ENCODE results near the gene LAMB4. TPM values are rescaled to one million over a fixed set of nuclear protein-coding genes. Genes with fewer than 3 reads are reported as not detected.
"Not testable (repeated sequence)": the region's sequence is repeated elsewhere in the genome, so short reads cannot be mapped to it uniquely, and the experiment has no call there.

LAMB4 gene
- total and polyA plus RNA-seq, 3 experiments from 2014 or later: not detected

DNA sequence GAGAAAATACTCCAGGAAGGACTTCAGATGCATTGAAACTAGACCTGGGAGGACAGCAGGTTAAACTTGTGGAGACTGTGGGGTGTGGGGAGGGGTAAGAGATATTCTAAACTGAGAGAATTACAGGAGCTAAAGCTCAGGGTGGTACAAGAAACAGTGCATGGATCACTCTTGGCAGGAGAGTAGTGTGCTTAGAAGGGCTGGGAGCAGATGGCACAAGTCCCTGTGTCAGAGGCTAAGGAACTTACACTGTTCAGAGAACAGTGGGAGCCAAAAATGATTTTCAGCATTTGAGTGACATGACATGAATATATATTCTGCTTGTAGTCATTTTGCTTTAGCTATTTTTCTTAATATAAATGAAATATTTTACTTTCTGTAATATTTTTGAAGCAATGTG lies 91.2 kb downstream of the LAMB4 start:
- ChIA-PET POLR2A (no interaction called here), CTCF (no interaction called here)
- no peak overlapping the region for H3K4me3 ChIP-seq (ENCODE audit: low read length)
- H3K36me3 ChIP-seq (ENCODE audit: insufficient read depth, low read length): no peaks in the 10 kb centered on the region
- Mint-ChIP-seq H3K27ac (no peak overlapping the region), H3K36me3 (no peaks in the 10 kb centered on the region), H3K4me1 (no peaks in the 10 kb centered on the region), H3K4me3 (no peak overlapping the region), H3K9me3 (peaks cover 0 to 2% (median 0%) of the 10 kb centered on the region in 5 donors), H3K27me3 (peaks cover 4 to 21% of the 10 kb centered on the region in 2 donors)
- DNase-seq: no peak
- no peaks in the 10 kb centered on the region for H3K9me3 ChIP-seq (ENCODE audit: low read length)
- H3K27me3 ChIP-seq (ENCODE audit: insufficient read depth, low read length, poor library complexity, severe bottlenecking): peaks cover 5% of the 10 kb centered on the region
- no peak overlapping the region for H3K27ac ChIP-seq (ENCODE audit: low read depth, low read length)
- no peaks in the 10 kb centered on the region for H3K4me1 ChIP-seq (ENCODE audit: insufficient read depth, low read length)

DNA sequence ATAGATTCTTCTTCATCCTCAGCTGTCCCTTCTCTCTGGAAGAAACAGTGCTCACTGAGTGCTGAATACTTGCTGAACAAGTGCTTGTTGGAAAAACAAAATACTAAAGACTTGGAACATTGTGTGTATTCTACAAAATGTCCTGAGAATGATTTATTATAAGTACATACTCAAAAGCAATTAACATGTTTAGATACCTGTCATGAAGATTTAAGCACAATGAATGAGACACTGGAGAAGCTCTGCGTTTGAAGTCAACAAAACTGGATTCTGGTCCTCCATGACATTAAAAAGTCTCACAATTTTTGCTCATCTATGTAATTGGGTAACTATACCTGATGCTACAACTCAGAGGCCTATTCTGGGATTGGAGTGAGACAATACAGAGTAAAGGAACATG lies 92.4 kb downstream of the LAMB4 start:
- no peaks in the 10 kb centered on the region for H3K4me1 ChIP-seq (ENCODE audit: insufficient read depth, low read length)
- Mint-ChIP-seq H3K27me3 (peaks cover 4 to 21% of the 10 kb centered on the region in 2 donors), H3K27ac (no peak overlapping the region), H3K4me3 (no peak overlapping the region), H3K36me3 (no peaks in the 10 kb centered on the region), H3K9me3 (peaks cover 0 to 2% (median 0%) of the 10 kb centered on the region in 5 donors), H3K4me1 (no peaks in the 10 kb centered on the region)
- H3K9me3 ChIP-seq (ENCODE audit: low read length): no peaks in the 10 kb centered on the region
- H3K4me3 ChIP-seq (ENCODE audit: low read length): no peak overlapping the region
- CTCF ChIA-PET: no interaction called here
- POLR2A ChIA-PET: no interaction called here
- peaks cover 5% of the 10 kb centered on the region for H3K27me3 ChIP-seq (ENCODE audit: insufficient read depth, low read length, poor library complexity, severe bottlenecking)
- H3K36me3 ChIP-seq (ENCODE audit: insufficient read depth, low read length): no peaks in the 10 kb centered on the region
- H3K27ac ChIP-seq (ENCODE audit: low read depth, low read length): no peak overlapping the region
- no peak for DNase-seq

DNA sequence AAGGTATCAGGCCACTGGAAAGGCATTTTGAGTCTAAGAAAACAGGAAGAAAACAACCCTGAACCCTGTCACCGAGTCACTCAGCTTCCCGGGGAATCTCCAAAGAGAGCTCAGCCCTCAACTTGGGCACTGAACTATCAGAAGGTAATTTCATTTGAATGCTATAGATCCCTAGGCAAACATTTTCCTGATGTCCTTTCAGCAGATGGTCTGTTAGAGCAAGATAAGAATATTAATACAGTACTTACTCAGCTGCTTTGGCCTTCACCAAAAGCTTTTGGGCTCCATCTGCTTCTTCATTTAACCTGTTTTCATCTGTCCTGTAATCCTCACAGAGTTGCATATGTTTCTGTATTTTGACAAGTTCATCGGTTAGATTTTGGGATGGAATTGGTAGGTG lies 93.0 kb downstream of the LAMB4 start:
- POLR2A ChIA-PET: no interaction called here
- CTCF ChIA-PET: no interaction called here
- H3K27ac ChIP-seq (ENCODE audit: low read depth, low read length): peak overlapping the region; percentile 25
- no peaks in the 10 kb centered on the region for H3K4me1 ChIP-seq (ENCODE audit: insufficient read depth, low read length)
- no peak overlapping the region for H3K4me3 ChIP-seq (ENCODE audit: low read length)
- no peaks in the 10 kb centered on the region for H3K9me3 ChIP-seq (ENCODE audit: low read length)
- H3K9me3 Mint-ChIP-seq: peaks cover 0 to 2% (median 0%) of the 10 kb centered on the region in 5 donors
- no peak overlapping the region for H3K27ac Mint-ChIP-seq
- no peaks in the 10 kb centered on the region for H3K36me3 Mint-ChIP-seq
- no peaks in the 10 kb centered on the region for H3K4me1 Mint-ChIP-seq
- peaks cover 4 to 21% of the 10 kb centered on the region in 2 donors for H3K27me3 Mint-ChIP-seq
- no peak for DNase-seq
- no peaks in the 10 kb centered on the region for H3K36me3 ChIP-seq (ENCODE audit: insufficient read depth, low read length)
- H3K4me3 Mint-ChIP-seq: no peak overlapping the region
- H3K27me3 ChIP-seq (ENCODE audit: insufficient read depth, low read length, poor library complexity, severe bottlenecking): peaks cover 5% of the 10 kb centered on the region

DNA sequence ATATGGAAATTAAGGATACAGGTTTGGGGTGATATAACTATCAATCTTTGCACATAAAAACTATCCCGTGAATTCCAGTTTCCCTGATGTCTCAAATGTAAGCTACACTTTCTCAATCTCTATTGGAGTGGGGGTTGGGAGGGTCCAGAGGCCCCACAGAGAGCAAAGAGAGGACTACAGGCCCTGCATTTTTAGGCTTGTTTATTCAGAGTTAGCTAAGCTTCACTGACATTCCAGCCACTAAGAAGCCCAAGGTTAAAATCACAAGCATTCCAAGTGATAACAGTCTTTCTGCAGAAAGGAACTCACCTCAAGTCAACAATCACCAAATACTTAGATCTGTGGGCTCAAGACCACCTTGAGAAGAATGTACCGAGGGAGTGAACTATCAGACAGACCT lies 95.6 kb downstream of the LAMB4 start:
- peaks cover 3 to 15% of the 10 kb centered on the region in 2 donors for H3K27me3 Mint-ChIP-seq
- no peaks in the 10 kb centered on the region for H3K36me3 Mint-ChIP-seq
- no peaks in the 10 kb centered on the region for H3K4me1 Mint-ChIP-seq
- CTCF ChIA-PET: interaction anchor here (1.2 kb wide), 1 partner anchor 18 kb away, joined by 4 read pairs; no protein-coding TSS in a partner anchor
- H3K36me3 ChIP-seq (ENCODE audit: insufficient read depth, low read length): no peaks in the 10 kb centered on the region
- H3K4me3 ChIP-seq (ENCODE audit: low read length): no peak overlapping the region
- H3K4me3 Mint-ChIP-seq: no peak overlapping the region
- no peak overlapping the region for H3K27ac ChIP-seq (ENCODE audit: low read depth, low read length)
- H3K9me3 ChIP-seq (ENCODE audit: low read length): no peaks in the 10 kb centered on the region
- no peak for DNase-seq
- POLR2A ChIA-PET: no interaction called here
- H3K4me1 ChIP-seq (ENCODE audit: insufficient read depth, low read length): no peaks in the 10 kb centered on the region
- peaks cover 0 to 2% (median 0%) of the 10 kb centered on the region in 5 donors for H3K9me3 Mint-ChIP-seq
- peaks cover 5% of the 10 kb centered on the region for H3K27me3 ChIP-seq (ENCODE audit: insufficient read depth, low read length, poor library complexity, severe bottlenecking)
- H3K27ac Mint-ChIP-seq: no peak overlapping the region

DNA sequence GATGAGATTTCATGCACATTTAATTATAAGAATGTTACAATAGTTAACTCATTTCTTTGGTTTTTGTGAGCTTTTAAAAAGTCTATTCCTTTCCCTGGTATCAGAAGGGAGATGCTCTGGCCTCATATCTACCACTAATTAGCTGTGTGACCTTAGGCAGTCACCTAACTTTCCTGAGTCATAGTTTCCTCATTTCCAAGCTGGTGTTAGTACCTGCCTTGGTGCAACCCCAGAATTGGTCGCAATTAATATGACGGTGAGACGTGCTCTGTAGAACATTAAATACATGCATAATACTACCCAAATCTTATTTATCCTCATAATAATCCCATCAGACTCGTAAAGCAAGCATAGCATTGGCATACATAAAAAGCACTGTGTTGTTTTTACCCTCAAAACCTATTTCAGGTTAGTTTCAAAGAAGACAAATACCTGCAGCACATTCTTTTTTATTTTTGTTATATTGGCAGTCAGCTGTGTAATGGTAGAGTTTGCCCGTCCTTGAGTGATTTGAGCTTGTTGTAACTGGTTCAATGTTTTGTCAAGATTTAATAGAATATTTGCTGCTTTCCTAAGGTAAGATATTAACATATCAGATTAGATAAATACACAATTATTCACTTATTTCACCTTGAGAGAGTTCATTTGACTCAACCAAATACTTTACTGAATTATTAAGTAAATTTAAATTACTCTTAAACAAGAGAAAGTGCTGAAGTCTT lies 96.2 kb downstream of the LAMB4 start:
- Mint-ChIP-seq H3K27ac (no peak overlapping the region), H3K4me3 (no peak overlapping the region), H3K27me3 (peaks cover 2 to 16% of the 10 kb centered on the region in 2 donors), H3K36me3 (no peaks in the 10 kb centered on the region), H3K4me1 (no peaks in the 10 kb centered on the region), H3K9me3 (peaks cover 0 to 2% (median 0%) of the 10 kb centered on the region in 5 donors)
- CTCF ChIA-PET: interaction anchor here (0.7 kb wide), 3 partner anchors 89 to 533 kb away, joined by 3 read pairs; no protein-coding TSS in a partner anchor
- Histone ChIP-seq H3K27me3 (ENCODE audit: insufficient read depth, low read length, poor library complexity, severe bottlenecking) (peaks cover 5% of the 10 kb centered on the region), H3K4me1 (ENCODE audit: insufficient read depth, low read length) (no peaks in the 10 kb centered on the region), H3K4me3 (ENCODE audit: low read length) (no peak overlapping the region), H3K9me3 (ENCODE audit: low read length) (no peaks in the 10 kb centered on the region), H3K36me3 (ENCODE audit: insufficient read depth, low read length) (no peaks in the 10 kb centered on the region), H3K27ac (ENCODE audit: low read depth, low read length) (no peak overlapping the region)
- POLR2A ChIA-PET: no interaction called here
- no peak for DNase-seq

DNA sequence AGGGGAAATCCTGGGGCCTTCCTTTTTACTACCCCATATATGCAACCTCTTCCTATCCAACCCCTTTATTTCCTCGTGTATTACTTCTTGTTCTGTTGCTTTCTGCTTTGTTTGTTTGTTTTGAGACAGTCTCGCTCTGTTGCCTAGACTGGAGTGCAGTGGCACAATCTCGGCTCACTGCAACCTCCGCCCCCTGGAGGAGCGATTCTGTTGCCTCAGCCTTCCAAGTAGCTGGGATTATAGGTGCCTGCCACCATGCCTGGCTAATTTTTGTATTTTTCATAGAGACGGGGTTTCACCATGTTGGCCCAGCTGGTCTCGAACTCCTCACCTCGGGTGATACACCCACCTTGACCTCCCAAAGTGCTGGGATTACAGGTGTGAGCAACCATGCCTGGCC lies 96.9 kb downstream of the LAMB4 start:
- H3K4me1 Mint-ChIP-seq; H3K27me3 Mint-ChIP-seq; DNase-seq; H3K9me3 Mint-ChIP-seq; H3K4me3 ChIP-seq (ENCODE audit: low read length); H3K4me1 ChIP-seq (ENCODE audit: insufficient read depth, low read length); POLR2A ChIA-PET; H3K27me3 ChIP-seq (ENCODE audit: insufficient read depth, low read length, poor library complexity, severe bottlenecking); H3K27ac ChIP-seq (ENCODE audit: low read depth, low read length); H3K27ac Mint-ChIP-seq; H3K36me3 Mint-ChIP-seq; H3K36me3 ChIP-seq (ENCODE audit: insufficient read depth, low read length); H3K4me3 Mint-ChIP-seq; H3K9me3 ChIP-seq (ENCODE audit: low read length): not testable (repeated sequence)
- CTCF ChIA-PET: interaction anchor here (0.7 kb wide), 3 partner anchors 89 to 532 kb away, joined by 3 read pairs; no protein-coding TSS in a partner anchor

DNA sequence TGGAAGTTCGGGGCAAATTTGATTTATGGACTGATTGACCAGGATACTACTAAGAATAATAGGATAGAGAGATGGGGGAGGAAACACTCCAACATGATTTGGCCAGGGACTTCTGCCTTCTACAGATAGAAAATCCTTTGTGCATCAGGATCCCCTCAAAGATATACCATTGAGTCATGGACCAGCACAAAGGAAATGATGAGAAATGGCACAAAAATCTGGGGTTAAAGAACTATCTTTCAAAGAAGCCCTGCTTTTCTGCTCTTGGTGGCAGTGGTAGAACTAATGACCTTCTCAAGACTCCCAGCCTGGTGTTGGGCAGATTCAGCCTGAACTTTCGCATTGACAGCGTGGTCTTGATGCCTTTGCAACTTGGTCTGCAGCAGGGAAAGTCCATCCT lies 99.6 kb downstream of the LAMB4 start:
- no peak overlapping the region for H3K27ac ChIP-seq (ENCODE audit: low read depth, low read length)
- Mint-ChIP-seq H3K36me3 (no peaks in the 10 kb centered on the region), H3K9me3 (no peaks in the 10 kb centered on the region), H3K4me1 (no peaks in the 10 kb centered on the region), H3K4me3 (no peak overlapping the region), H3K27me3 (peaks cover 4 to 17% of the 10 kb centered on the region in 2 donors), H3K27ac (no peak overlapping the region)
- no peak for DNase-seq
- H3K27me3 ChIP-seq (ENCODE audit: insufficient read depth, low read length, poor library complexity, severe bottlenecking): peaks cover 5% of the 10 kb centered on the region
- no peak overlapping the region for H3K4me3 ChIP-seq (ENCODE audit: low read length)
- POLR2A ChIA-PET: no interaction called here
- H3K9me3 ChIP-seq (ENCODE audit: low read length): no peaks in the 10 kb centered on the region
- CTCF ChIA-PET: no interaction called here
- H3K4me1 ChIP-seq (ENCODE audit: insufficient read depth, low read length): no peaks in the 10 kb centered on the region
- no peaks in the 10 kb centered on the region for H3K36me3 ChIP-seq (ENCODE audit: insufficient read depth, low read length)

DNA sequence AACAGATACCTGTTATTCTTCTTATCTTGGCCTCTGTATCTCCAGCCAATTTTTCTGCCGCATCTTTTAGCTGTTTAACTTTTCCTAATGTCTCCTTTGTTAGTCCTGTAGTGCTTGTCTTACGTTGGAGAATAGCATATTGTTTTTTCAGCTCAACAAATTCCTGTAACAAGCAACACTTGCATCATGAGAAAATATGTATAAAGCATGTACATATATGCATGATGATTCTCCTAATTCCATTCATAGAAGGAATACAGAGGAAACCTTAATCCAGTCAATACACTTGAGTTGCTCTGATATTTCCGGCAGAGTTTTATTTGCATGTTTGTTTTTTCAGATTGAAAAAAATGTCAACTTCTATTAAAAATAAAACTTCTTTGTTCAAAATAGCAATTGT lies 101.1 kb downstream of the LAMB4 start:
- no peaks in the 10 kb centered on the region for H3K27me3 ChIP-seq (ENCODE audit: insufficient read depth, low read length, poor library complexity, severe bottlenecking)
- H3K4me1 ChIP-seq (ENCODE audit: insufficient read depth, low read length): no peaks in the 10 kb centered on the region
- CTCF ChIA-PET: no interaction called here
- Mint-ChIP-seq H3K36me3 (no peaks in the 10 kb centered on the region), H3K9me3 (no peaks in the 10 kb centered on the region), H3K27ac (no peak overlapping the region), H3K4me1 (no peaks in the 10 kb centered on the region), H3K27me3 (peaks cover 4 to 12% of the 10 kb centered on the region in 2 donors), H3K4me3 (no peak overlapping the region)
- H3K9me3 ChIP-seq (ENCODE audit: low read length): no peaks in the 10 kb centered on the region
- H3K4me3 ChIP-seq (ENCODE audit: low read length): no peak overlapping the region
- no peak overlapping the region for H3K27ac ChIP-seq (ENCODE audit: low read depth, low read length)
- no peak for DNase-seq
- POLR2A ChIA-PET: no interaction called here
- no peaks in the 10 kb centered on the region for H3K36me3 ChIP-seq (ENCODE audit: insufficient read depth, low read length)
